HepG2 (cell line): Measurements from ENCODE around the gene TM4SF5. TPM values are rescaled to one million over a fixed set of nuclear protein-coding genes. Genes with fewer than 3 reads are reported as not detected.

ENCODE experiments used
- CREB3 ChIP-seq: sonication (generic); formaldehyde crosslinking; IDR thresholded peaks from 2 replicates; pipeline ENCODE4 v1.5.0; 2020; ENCODE audit warnings: missing genetic modification reagents
- E2F1 ChIP-seq: sonication (generic); formaldehyde crosslinking; IDR thresholded peaks from 2 replicates; pipeline ENCODE4 v1.5.0; 2020; ENCODE audit warnings: missing genetic modification reagents
- KLF15 ChIP-seq: sonication (generic); formaldehyde crosslinking; IDR thresholded peaks from 2 replicates; pipeline ENCODE4 v1.8.1; 2023; ENCODE audit warnings: borderline replicate concordance, mild to moderate bottlenecking, inconsistent platforms, missing genetic modification reagents, mixed read lengths
- MBNL3 ChIP-seq: fragments of 250-450 bp; sonication (Bioruptor Pico); conservative IDR thresholded peaks from 2 replicates; pipeline ENCODE4 v1.8.0; 2022; ENCODE audit warnings: mild to moderate bottlenecking, inconsistent platforms
- MED1 ChIP-seq: sonication (generic); formaldehyde crosslinking; IDR thresholded peaks from 2 replicates; pipeline ENCODE4 v1.4.0; 2020; ENCODE audit warnings: missing genetic modification reagents
- NFE2L2 ChIP-seq: fragments of 150-350 bp; IDR thresholded peaks from 2 replicates; pipeline ENCODE4 v1.6.1; 2014; ENCODE audit warnings: low read length
- PHF8 ChIP-seq: sonication (generic); formaldehyde crosslinking; IDR thresholded peaks from 2 replicates; pipeline ENCODE4 v1.5.0; 2020; ENCODE audit warnings: missing genetic modification reagents
- RBAK ChIP-seq: sonication (generic); formaldehyde crosslinking; IDR thresholded peaks from 2 replicates; pipeline ENCODE4 v1.5.1; 2020; ENCODE audit warnings: mild to moderate bottlenecking, missing genetic modification reagents
- SETDB1 ChIP-seq: sonication (generic); formaldehyde crosslinking; IDR thresholded peaks from 2 replicates; pipeline ENCODE4 v1.5.1; 2020; ENCODE audit warnings: missing genetic modification reagents, mild to moderate bottlenecking, borderline replicate concordance
- SPEN ChIP-seq: sonication (generic); formaldehyde crosslinking; IDR thresholded peaks from 2 replicates; pipeline ENCODE4 v1.5.1; 2020; ENCODE audit warnings: low read depth, mild to moderate bottlenecking, missing genetic modification reagents
- STAT5B ChIP-seq: sonication (generic); formaldehyde crosslinking; IDR thresholded peaks from 2 replicates; pipeline ENCODE4 v1.4.0; 2020; ENCODE audit warnings: missing genetic modification reagents
- TBL1XR1 ChIP-seq: fragments of 150-350 bp; IDR thresholded peaks from 2 replicates; pipeline ENCODE4 v1.6.1; 2014; ENCODE audit warnings: borderline replicate concordance, low read length; ENCODE audit not compliant: partially characterized antibody
- WIZ ChIP-seq: sonication (generic); formaldehyde crosslinking; IDR thresholded peaks from 2 replicates; pipeline ENCODE4 v1.5.1; 2020; ENCODE audit warnings: mild to moderate bottlenecking, missing genetic modification reagents
- ZEB1 ChIP-seq: IDR thresholded peaks from 2 replicates; pipeline ENCODE4 v1.6.1; 2012; ENCODE audit warnings: mild to moderate bottlenecking, low read depth, inconsistent platforms; ENCODE audit not compliant: insufficient replicate concordance
- ZFP1 ChIP-seq: IDR thresholded peaks from 2 replicates; pipeline ENCODE4 v1.6.1; 2016
- ZNF326 ChIP-seq: sonication (generic); formaldehyde crosslinking; IDR thresholded peaks from 2 replicates; pipeline ENCODE4 v1.4.0; 2020; ENCODE audit warnings: missing genetic modification reagents, borderline replicate concordance
- ZNF33B ChIP-seq: sonication (generic); formaldehyde crosslinking; IDR thresholded peaks from 2 replicates; pipeline ENCODE4 v1.5.1; 2020; ENCODE audit warnings: mild to moderate bottlenecking, missing genetic modification reagents
- ZNF557 ChIP-seq: sonication (generic); formaldehyde crosslinking; IDR thresholded peaks from 2 replicates; pipeline ENCODE4 v1.4.0; 2020; ENCODE audit warnings: missing genetic modification reagents
- ZNF558 ChIP-seq: sonication (generic); formaldehyde crosslinking; IDR thresholded peaks from 2 replicates; pipeline ENCODE4 v1.9.0; 2022; ENCODE audit warnings: mild to moderate bottlenecking, missing genetic modification reagents, borderline replicate concordance
- ZNF577 ChIP-seq: sonication (generic); formaldehyde crosslinking; IDR thresholded peaks from 2 replicates; pipeline ENCODE4 v1.4.0; 2020; ENCODE audit warnings: mild to moderate bottlenecking, low read depth, missing genetic modification reagents, borderline replicate concordance
- ZNF790 ChIP-seq: sonication (generic); formaldehyde crosslinking; IDR thresholded peaks from 2 replicates; pipeline ENCODE4 v1.8.0; 2022; ENCODE audit warnings: missing genetic modification reagents, mild to moderate bottlenecking, borderline replicate concordance
- polyA plus RNA-seq, 8 experiments: library from polyadenylated mRNA; depleted of rRNA in 3 of 8; stranded (reverse) in 7 of 8; unstranded in 1 of 8; fragments of >200 nt; fragmentation: Illumina TruSeq in 4 of 8; extraction: Trizol in 4 of 8; gene quantifications; 2 replicates each; pipeline versions ENCODE4 v1.2.1 to v1.2.3, GENCODE V29; 2011 to 2016; ENCODE audit warnings: low read depth in 4 of 8, missing spikeins in 1 of 8, mixed read lengths in 1 of 8; ENCODE audit not compliant: insufficient read depth in 1 of 8
- total RNA-seq, 5 experiments: library from RNA; depleted of rRNA; stranded (reverse); fragments of >200 nt; fragmentation: Illumina TruSeq; extraction: Trizol; gene quantifications; 2 replicates each; pipeline ENCODE4 v1.2.3, GENCODE V29; 2016; ENCODE audit warnings: low read depth in 1 of 5
- TF ChIP-seq, protein P1 (sequence below): sonication (generic); formaldehyde crosslinking; IDR thresholded peaks from 2 replicates; pipeline ENCODE4 v1.5.0; 2020; ENCODE audit warnings: missing genetic modification reagents
- TF ChIP-seq, protein P2 (sequence below): sonication (generic); formaldehyde crosslinking; IDR thresholded peaks from 2 replicates; pipeline ENCODE4 v1.5.1; 2020; ENCODE audit warnings: mild to moderate bottlenecking, missing genetic modification reagents, moderate library complexity

Gene TM4SF5
- total and polyA plus RNA-seq, 2 of the 13 experiments (the other 11 are each of a cell fraction or from before 2014, with no cell fraction given) = 30.1 to 126 TPM

GRCh38 chr17:4739122-4740024 lies 32.3 kb upstream of the TM4SF5 start, which contains the start of the genes CXCL16 and ZMYND15 (continued):
- peak; percentile 63 for TF ChIP-seq SPEN (CRISPR knock-in tag)
- TF ChIP-seq SETDB1 (CRISPR knock-in tag) = no peak
- TF ChIP-seq ZNF557 = no peak
- TF ChIP-seq ZNF577 (CRISPR knock-in tag) = no peak
- peak; percentile 82; the same call in 1 of the 2 replicates for TF ChIP-seq ZNF558 (CRISPR knock-in tag)
- peak; percentile 21; the same call in 1 of the 2 replicates for TF ChIP-seq KLF15 (CRISPR knock-in tag)
- peak; percentile 64; the same call in 1 of the 2 replicates for TF ChIP-seq ZNF790
- TF ChIP-seq RBAK (CRISPR knock-in tag) = no peak
- peak; percentile 23 for TF ChIP-seq ZEB1
- TF ChIP-seq ZFP1 = no peak
- TF ChIP-seq MBNL3 (CRISPR knock-in tag) = no peak
- TF ChIP-seq NFE2L2 = no peak
- TF ChIP-seq WIZ (CRISPR knock-in tag) = 0 out of 2 replicates have a peak, but pooled peaks have one; percentile 43
- TF ChIP-seq PHF8 (CRISPR knock-in tag) = peak; percentile 71; the same call in 1 of the 2 replicates
- 0 out of 2 replicates have a peak, but pooled peaks have one; percentile 14 for TF ChIP-seq STAT5B (CRISPR knock-in tag)
- peak; percentile 41; the same call in 1 of the 2 replicates for TF ChIP-seq ZNF33B (CRISPR knock-in tag)
- TF ChIP-seq, protein P1, sequence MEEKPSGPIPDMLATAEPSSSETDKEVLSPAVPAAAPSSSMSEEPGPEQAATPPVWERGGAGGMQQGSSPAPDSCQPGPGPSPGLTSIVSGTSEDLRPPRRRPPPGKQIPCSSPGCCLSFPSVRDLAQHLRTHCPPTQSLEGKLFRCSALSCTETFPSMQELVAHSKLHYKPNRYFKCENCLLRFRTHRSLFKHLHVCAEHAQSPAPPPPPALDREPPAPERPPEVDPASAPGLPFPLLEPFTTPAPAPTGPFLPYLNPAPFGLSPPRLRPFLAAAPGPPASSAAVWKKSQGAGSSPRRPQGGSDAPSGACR (CRISPR knock-in tag) = peak; percentile 63; the same call in 1 of the 2 replicates
- TF ChIP-seq ZNF326 = no peak
- TF ChIP-seq, protein P2, sequence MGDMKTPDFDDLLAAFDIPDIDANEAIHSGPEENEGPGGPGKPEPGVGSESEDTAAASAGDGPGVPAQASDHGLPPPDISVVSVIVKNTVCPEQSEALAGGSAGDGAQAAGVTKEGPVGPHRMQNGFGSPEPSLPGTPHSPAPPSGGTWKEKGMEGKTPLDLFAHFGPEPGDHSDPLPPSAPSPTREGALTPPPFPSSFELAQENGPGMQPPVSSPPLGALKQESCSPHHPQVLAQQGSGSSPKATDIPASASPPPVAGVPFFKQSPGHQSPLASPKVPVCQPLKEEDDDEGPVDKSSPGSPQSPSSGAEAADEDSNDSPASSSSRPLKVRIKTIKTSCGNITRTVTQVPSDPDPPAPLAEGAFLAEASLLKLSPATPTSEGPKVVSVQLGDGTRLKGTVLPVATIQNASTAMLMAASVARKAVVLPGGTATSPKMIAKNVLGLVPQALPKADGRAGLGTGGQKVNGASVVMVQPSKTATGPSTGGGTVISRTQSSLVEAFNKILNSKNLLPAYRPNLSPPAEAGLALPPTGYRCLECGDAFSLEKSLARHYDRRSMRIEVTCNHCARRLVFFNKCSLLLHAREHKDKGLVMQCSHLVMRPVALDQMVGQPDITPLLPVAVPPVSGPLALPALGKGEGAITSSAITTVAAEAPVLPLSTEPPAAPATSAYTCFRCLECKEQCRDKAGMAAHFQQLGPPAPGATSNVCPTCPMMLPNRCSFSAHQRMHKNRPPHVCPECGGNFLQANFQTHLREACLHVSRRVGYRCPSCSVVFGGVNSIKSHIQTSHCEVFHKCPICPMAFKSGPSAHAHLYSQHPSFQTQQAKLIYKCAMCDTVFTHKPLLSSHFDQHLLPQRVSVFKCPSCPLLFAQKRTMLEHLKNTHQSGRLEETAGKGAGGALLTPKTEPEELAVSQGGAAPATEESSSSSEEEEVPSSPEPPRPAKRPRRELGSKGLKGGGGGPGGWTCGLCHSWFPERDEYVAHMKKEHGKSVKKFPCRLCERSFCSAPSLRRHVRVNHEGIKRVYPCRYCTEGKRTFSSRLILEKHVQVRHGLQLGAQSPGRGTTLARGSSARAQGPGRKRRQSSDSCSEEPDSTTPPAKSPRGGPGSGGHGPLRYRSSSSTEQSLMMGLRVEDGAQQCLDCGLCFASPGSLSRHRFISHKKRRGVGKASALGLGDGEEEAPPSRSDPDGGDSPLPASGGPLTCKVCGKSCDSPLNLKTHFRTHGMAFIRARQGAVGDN (CRISPR knock-in tag) = peak; percentile 94
- TF ChIP-seq CREB3 (CRISPR knock-in tag) = 0 out of 2 replicates have a peak, but pooled peaks have one; percentile 4
- TF ChIP-seq TBL1XR1 = no peak
- TF ChIP-seq E2F1 = no peak
- TF ChIP-seq MED1 (CRISPR knock-in tag) = 0 out of 2 replicates have a peak, but pooled peaks have one; percentile 12
